HTR-8/SVneo (cell line): ENCODE results near the gene FBXL7.

Experiments
- DNase-seq: peaks from one replicate; pipeline ENCODE4 v3.0.0; 2011; ENCODE audit warnings: low spot score, mixed read lengths; ENCODE audit not compliant: insufficient read length
- FAIRE-seq: peaks from 2 replicates; lab custom pipeline; 2011; peaks lifted over from hg19 to GRCh38; lab: Jason Lieb, UNC

The FBXL7 gene

DNA sequence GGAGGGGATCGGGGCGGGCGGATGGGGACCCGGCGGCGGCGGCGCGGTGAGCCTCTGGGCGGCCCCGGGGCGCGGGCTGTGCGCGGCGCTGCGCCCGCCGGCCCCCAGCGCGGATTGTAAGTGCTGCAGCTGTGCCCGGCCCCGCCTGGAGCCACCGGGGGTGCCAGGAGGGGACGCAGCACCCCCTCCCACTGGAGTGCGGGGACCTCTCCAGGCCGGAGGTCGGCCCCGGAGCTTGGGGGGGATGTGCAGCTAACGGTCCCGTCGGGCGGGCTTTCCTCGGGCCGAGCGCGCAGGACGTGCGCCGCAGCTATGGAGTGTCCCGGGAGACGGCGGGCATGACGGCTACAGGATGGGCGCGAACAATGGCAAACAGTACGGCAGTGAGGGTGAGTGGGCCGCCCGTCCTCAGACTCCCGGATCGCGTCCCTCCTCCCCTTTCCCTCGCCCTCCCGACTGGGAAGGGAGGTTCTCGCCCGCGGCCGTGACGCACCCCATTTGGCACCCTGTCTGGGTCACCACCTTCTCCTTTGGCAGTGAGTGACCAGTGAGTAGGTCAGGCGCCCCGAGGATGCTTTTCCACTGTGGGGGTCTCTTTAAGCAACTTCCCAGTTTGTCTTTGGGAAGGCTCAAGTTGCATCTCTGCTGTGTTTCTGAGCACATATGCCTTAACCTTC is 483 bp downstream of the FBXL7 start:
- DNase-seq (peak; percentile 50), FAIRE-seq (peak; percentile 88)

GRCh38 chr5:15501091-15501791 is 1.3 kb downstream of the FBXL7 start:
- FAIRE-seq: peak; percentile 49
- DNase-seq: peak; percentile 79

DNA sequence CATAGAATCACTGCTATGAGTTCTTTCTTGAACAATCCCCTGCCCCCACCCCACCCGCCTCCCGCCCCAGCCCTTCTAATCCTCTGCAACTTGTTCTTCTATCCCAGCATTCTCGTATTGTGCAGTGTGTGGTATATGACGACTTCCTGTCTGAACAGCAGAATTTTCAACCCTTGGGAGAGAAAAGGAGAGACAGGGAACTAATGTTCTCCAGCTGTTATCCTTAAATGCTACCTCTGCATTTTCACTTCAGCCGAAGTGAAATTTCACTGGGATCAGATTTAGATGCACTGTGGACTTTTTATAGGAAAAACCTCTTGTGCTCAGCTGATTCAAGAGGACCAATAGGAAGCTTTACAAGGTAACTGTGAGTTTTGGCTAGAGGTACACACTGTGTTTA is 2.2 kb downstream of the FBXL7 start:
- no peak for DNase-seq

GRCh38 chr5:15506146-15506545 is 6.2 kb downstream of the FBXL7 start:
- DNase-seq (no peak), FAIRE-seq (no peak)

More for the DNA sequence above, 2.2 kb downstream of the FBXL7 start:
- peak; percentile 69 for FAIRE-seq

- no peak for DNase-seq
- FAIRE-seq: no peak
Observed at GRCh38 chr5:15506897-15507296, 6.9 kb downstream of the FBXL7 start.

DNA sequence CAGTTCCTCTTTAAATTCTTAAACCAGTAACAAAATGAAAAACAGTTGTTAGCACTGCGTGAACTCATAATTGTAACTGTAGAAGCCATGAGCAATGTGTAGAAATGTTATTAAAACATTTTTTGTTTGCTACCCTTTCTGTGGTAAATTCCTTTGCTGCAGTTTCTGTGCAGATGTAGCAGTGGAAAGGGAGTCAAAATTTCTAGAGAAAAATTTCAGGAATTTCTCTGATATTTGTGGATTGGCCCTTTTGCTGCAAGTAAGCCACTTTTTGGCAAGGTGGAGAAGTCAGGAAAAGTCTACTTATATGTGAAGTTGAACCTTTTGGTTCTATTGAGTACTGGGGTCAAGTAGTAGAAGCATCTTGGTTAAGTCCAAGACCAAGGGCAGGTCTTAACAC is 10.1 kb downstream of the FBXL7 start:
- DNase-seq (no peak), FAIRE-seq (peak; percentile 20)

GRCh38 chr5:15510831-15511230 is 10.9 kb downstream of the FBXL7 start:
- DNase-seq: no peak

DNA sequence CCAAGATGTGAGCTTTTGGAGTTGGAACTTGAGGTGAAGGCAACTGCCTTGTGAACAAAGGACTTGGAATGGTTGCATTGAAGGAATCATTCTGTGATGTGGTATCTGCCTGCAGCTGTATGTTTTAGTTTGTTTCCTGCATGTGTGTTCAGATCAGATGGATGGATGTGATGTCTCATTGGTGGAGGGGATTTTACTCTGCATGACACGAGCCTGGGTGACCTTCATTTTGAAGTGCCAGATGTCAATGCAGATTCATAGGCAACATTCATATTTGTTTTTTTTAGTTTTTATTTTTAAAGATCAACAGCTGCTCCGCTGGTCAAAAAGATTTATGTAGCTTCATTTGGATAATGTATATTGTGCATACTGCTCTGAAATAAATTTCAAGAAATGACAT is 13.5 kb downstream of the FBXL7 start:
- FAIRE-seq (no peak), DNase-seq (no peak)

More at GRCh38 chr5:15510831-15511230, 10.9 kb downstream of the FBXL7 start:
- peak; percentile 4 for FAIRE-seq

DNA sequence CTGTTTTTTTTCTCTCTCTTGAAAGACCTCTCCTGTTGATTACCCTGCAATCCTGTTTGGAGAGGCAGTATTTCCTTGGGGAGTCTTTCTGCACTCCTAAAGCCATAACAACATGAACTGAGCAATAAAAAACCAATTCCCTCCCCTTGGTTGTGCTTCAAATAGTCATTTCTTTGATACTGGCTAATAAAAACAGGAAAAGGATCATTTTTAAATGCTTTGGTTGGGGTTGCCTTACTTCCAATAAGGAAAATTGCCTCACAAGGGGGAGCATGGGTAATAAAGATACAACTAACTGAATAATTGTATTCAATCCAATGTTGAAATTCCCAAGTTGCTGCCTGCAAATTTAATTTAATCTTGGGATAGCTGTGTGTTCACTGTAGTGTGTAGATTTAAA is 13.9 kb downstream of the FBXL7 start:
- no peak for DNase-seq
- no peak for FAIRE-seq

DNA sequence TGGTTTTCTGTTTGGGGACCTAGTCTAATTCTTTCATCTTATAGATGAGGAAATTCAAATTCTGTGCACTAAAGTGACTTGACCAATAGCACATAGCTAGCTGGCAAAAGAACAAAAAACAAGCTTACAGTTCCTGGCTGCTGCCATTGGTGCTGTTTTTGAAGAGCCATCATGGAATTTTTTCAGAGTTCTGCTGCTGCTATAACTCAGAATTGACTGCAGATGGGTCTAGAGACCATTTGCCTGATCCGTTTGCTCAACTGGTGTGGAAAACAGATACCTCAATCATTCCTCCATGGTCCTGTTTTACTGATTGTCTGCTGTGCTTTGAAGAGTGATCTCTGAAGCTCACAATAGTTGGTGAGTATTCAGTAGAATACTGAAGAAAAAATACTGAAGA is 15.2 kb downstream of the FBXL7 start:
- no peak for FAIRE-seq
- DNase-seq: no peak

DNA sequence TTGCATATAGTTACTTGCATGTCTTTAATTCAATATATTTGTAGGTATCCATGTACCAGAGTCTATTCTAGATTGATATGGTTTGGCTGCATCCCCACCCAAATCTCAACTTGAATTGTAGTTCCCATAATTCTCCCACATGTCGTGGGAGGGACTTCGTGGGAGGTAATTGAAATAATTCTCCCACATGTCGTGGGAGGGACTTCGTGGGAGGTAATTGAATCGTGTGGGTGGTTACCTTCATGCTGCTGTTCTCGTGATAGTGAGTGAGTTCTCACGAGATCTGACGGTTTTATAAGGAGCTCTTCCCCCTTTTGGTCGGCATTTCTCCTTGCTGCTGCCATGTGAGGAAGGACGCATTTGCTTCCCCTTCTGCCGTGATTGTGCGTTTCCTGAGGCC is 16.5 kb downstream of the FBXL7 start:
- FAIRE-seq (peak; percentile 69), DNase-seq (no peak)

DNA sequence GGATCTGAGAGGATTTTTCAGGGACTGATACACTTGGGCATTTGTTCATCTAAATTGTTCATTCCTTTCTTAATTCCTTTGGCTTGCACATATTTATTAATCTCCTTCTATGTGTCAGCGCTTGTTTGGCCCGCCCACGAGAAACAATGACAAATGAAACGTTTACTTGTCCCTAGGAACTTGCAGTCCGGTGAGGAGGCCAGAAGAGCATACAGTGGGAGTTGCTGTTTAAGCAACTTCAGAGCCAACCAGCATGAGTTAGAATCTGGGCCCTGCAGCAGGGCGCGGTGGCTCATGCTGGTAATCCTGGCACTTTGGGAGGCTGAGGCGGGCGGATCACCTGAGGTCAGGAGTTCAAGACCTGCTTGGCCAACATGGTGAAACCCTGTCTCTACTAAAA is 18.8 kb downstream of the FBXL7 start:
- FAIRE-seq (peak; percentile 51), DNase-seq (no peak)

DNA sequence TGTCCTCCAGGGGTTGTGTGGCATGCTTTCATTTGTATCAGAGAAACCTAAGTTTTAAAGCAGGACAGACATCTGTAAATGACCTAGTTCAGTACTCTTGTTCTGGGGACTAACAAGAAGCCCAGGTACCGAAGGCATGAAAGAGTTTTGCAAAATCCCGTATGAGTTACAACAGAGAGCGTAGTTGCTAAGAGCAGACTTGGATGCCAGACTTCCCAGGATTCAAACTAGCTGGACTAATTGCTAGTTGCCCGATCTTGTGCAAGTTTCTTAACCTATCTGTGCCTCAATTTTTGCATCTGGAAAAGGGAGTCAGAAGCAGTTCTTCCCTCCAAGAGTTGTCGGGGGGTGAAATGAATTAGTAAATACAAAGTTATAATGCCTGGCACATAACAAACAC is 20.9 kb downstream of the FBXL7 start:
- DNase-seq: no peak
- no peak for FAIRE-seq

DNA sequence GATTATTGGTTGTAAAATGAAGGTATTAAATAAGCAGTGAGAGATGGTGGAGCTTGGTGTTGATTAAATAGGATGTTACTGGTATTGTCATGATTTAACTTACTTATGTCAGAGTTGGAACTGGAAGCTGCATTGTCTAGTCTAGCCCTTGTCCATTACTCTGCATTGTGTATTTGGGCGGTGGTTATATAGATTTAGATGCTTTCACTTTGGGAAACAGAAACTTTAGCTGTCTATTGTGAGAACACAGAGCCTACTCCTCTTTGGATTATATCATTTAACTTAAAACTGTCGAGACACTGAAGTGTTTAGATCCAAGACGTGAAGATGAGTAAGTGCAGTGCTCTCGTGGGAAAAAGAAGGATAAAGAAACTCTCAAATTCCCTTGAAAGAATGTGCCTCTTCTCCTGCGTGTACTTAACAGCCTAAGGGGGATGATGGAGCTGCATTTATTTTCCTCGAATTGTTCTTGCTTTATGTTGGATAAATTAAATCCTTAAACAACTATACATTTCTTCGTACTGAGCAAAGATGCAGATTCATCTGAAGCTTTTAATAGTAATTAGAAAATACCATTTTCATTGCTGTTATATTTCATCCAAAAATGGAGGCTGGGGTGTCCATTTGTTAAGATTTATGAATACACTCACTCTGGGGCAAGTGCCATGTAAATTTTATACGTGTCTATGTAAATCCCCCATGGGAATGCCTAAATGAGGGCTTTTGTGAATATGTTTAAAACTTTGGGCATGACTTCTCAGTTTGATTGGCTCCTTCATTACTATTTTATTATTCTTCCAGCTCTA is 21.6 kb downstream of the FBXL7 start:
- FAIRE-seq: peak; percentile 74
- no peak for DNase-seq

GRCh38 chr5:15522187-15522520 is 22.2 kb downstream of the FBXL7 start:
- DNase-seq (no peak), FAIRE-seq (no peak)

GRCh38 chr5:15524712-15525111 is 24.7 kb downstream of the FBXL7 start:
- no peak for DNase-seq
- FAIRE-seq: peak; percentile 49

DNA sequence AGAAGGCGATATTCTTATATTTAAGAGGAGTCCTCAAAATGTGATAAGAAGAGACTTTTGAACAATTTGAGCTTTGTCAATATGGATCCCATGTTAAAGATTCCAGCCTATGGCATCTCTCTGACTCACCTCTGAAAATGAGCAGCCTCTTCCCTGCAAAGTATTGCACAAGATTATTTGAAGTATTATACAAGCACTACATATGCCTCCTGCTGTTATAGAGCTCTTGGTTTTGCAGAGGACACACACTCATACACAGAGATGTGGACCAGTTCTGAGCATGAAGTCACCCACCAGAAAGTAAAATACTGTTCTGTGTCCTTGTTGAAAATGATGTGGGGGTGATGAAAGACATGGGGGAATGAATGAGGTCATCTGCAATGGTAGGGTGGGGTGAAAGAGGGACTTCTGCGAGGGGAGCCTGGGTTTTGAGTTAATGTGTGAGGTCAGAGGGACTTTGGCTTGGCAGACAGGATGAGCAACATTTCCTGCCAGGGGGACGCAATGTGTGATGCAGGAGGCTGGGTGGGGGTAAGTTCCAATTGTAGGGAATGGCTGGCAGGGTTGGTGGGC is 25.8 kb downstream of the FBXL7 start:
- DNase-seq: no peak
- FAIRE-seq: peak; percentile 40

GRCh38 chr5:15526413-15526812 is 26.4 kb downstream of the FBXL7 start:
- no peak for DNase-seq
- FAIRE-seq: no peak

DNA sequence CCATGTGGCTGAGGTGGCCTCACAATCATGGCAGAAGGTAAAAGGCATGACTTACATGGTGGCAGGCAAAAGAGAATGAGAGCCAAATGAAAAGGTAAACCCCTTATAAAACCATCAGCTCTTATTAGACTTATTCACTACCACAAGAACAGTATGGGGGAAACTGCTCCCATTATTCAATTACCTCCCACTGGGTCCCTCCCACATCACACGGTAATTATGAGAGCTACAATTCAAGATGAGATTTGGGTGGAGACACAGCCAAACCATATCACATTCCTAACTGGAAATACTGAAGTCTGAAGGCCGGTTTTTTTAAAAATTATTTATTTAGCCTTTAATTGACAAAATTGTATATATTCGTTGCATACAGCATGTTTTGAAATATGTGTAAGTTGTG is 28.5 kb downstream of the FBXL7 start:
- DNase-seq: no peak
- FAIRE-seq: no peak

DNA sequence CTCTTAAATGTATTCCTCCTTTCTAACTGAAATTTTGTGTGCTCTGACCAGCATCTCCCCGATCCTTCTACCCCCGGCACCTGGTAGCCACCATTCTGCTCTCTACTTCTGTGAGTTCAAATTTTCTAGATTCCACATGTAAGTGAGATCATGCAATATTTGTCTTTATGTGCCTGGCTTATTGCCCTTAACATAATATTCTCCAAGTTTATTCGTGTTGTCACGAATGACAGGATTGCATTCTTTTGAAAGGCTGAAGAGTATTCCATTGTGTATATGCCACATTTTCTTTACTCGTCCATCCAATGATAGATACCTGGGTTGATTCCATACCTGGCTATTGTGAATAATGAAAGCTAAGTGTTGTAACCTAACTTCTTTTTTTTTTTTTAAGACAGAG is 29.0 kb downstream of the FBXL7 start:
- DNase-seq (no peak), FAIRE-seq (no peak)

GRCh38 chr5:15529821-15530220 is 29.8 kb downstream of the FBXL7 start:
- DNase-seq (no peak), FAIRE-seq (peak; percentile 63)
